ENCODE measurements around the gene RD3L.

DNA sequence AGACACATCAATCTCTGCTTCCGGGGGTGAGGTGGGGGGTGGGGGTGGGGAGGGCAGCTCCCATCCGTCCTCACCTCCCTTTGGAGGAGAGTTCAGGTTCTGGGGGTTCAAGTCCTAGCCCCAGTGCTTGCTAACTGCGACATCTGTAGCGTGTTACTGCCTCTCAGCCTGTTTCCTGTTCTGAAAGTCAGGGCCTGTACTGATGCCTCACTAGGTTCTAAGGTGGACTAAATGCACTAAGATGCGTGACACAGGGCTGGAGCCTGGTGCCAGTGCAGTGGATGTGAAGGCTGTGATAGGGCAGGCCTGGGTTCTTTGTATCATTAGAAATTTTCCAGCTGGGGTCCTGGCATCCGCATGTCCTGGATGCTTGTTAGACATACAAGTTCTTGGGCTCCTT lies 31.3 kb downstream of the RD3L start:
- no peak for TF ChIP-seq FOXJ3 (CRISPR knock-in tag; IDR thresholded peaks at IDR 0.05)
- no peak for TF ChIP-seq CTCF (IDR thresholded peaks at IDR 0.05 in 2 of 3, conservative IDR thresholded peaks at IDR 0.05 in 1 of 3; ENCODE audit: insufficient read depth in 2 of 3, low read depth in 1 of 3, low read length in 3 of 3)
- TF ChIP-seq RCOR1 (IDR thresholded peaks at IDR 0.05; ENCODE audit: borderline replicate concordance in 1 of 2, low read depth in 2 of 2, low read length in 2 of 2), result no peak
- TF ChIP-seq EGR1 (conservative IDR thresholded peaks at IDR 0.05), result no peak
